Panc1 (cell line): Measurements from ENCODE around the gene SMIM13. TPM values are rescaled to one million over a fixed set of nuclear protein-coding genes. Genes with fewer than 3 reads are reported as not detected.

ENCODE experiments used
- ATAC-seq: fragments of 200-7000 bp; cut with Tn5 transposase; 2 replicates; pipeline ENCODE4 v1.9.1; 2020; ENCODE audit warnings: mild to moderate bottlenecking, moderate library complexity
- BruUV-seq: library from RNA; stranded (reverse); fragments of 400-500 nt; replicated peaks from 2 replicates; lab custom pipeline; 2021; lab: Mats Ljungman, UMichigan
- CTCF ChIA-PET: fragments of 300-600 bp; sonication (Branson Sonifier 250); formaldehyde crosslinking; loops from one replicate; lab custom pipeline; 2022; ENCODE audit warnings: antibody characterized with exemption; lab: Charles Lee
- POLR2A ChIA-PET: fragments of 300-600 bp; sonication (Branson Sonifier 250); formaldehyde crosslinking; loops from one replicate; lab custom pipeline; 2022; ENCODE audit warnings: antibody characterized with exemption; lab: Charles Lee
- DNase-seq: peaks from one replicate; pipeline ENCODE4 v3.0.0-alpha.2; 2010; ENCODE audit warnings: low read depth, low spot score
- H3K27ac ChIP-seq: 2 replicates; pipeline ENCODE4 v1.5.1; 2011; ENCODE audit warnings: mild to moderate bottlenecking, low read length, inconsistent platforms
- H3K27me3 ChIP-seq: fragments of 200-500 bp; sonication (Bioruptor generic); 2 replicates; pipeline ENCODE4 v1.6.0; 2014; ENCODE audit warnings: low read length, inconsistent platforms; ENCODE audit not compliant: control insufficient read depth, insufficient read depth
- H3K36me3 ChIP-seq: fragments of 200-500 bp; sonication (Bioruptor generic); 2 replicates; pipeline ENCODE4 v1.5.1; 2014; ENCODE audit warnings: inconsistent platforms, mild to moderate bottlenecking, low read length, moderate library complexity; ENCODE audit not compliant: control insufficient read depth, insufficient read depth
- H3K4me1 ChIP-seq: 2 replicates; pipeline ENCODE4 v1.5.1; 2011; ENCODE audit warnings: inconsistent platforms, mild to moderate bottlenecking, low read length, moderate library complexity; ENCODE audit not compliant: control insufficient read depth, insufficient read depth
- H3K4me3 ChIP-seq, 2 experiments: 2 replicates each; pipeline ENCODE4 v1.5.1; 2011 to 2012; ENCODE audit warnings: low read depth in 2 of 2, low read length in 2 of 2, mild to moderate bottlenecking in 2 of 2, inconsistent platforms in 1 of 2, moderate library complexity in 1 of 2
- H3K9me3 ChIP-seq: fragments of 200-500 bp; sonication (Bioruptor generic); 2 replicates; pipeline ENCODE4 v1.5.1; 2014; ENCODE audit warnings: low read depth, mild to moderate bottlenecking, inconsistent platforms, low read length, moderate library complexity; ENCODE audit not compliant: control insufficient read depth, insufficient read depth
- POLR2AphosphoS5 ChIP-seq: IDR thresholded peaks from 2 replicates; pipeline ENCODE4 v1.6.1; 2012; ENCODE audit warnings: mild to moderate bottlenecking, low read depth, low read length, moderate library complexity
- REST ChIP-seq, 2 experiments: IDR thresholded peaks; 2 replicates each; pipeline ENCODE4 v1.6.1; 2011 to 2012; ENCODE audit warnings: low read depth in 2 of 2, control low read depth in 1 of 2, low read length in 1 of 2, mild to moderate bottlenecking in 1 of 2, moderate library complexity in 1 of 2; ENCODE audit not compliant: insufficient read depth in 1 of 2
- SIN3A ChIP-seq: IDR thresholded peaks from 2 replicates; pipeline ENCODE4 v1.6.1; 2012; ENCODE audit warnings: low read depth, mild to moderate bottlenecking, low read length, moderate library complexity, borderline replicate concordance; ENCODE audit not compliant: insufficient read depth
- TCF7L2 ChIP-seq: IDR thresholded peaks from 2 replicates; pipeline ENCODE4 v1.6.1; 2011; ENCODE audit warnings: mild to moderate bottlenecking, low read depth, low read length, inconsistent platforms
- in situ Hi-C: cut with HindIII; loops from 2 replicates; pipeline ENCODE4 v1.10.0; 2016; ENCODE audit warnings: low sequenced_read_pairs, low pct_unique_long_range_greater_than_20kb
- intact Hi-C: fragments of 100-400 bp; cut with micrococcal nuclease; formaldehyde crosslinking; loops from one replicate; pipeline ENCODE4 v1.10.0; 2022; ENCODE audit not compliant: unreplicated experiment
- total RNA-seq: library from RNA; stranded (reverse); gene quantifications from one replicate; pipeline ENCODE4 v1.2.1, GENCODE V29; 2021; ENCODE audit not compliant: unreplicated experiment
- TF ChIP-seq, protein P1 (sequence below): fragments of 450-650 bp; IDR thresholded peaks from 2 replicates; pipeline ENCODE4 v1.5.1; 2017; ENCODE audit warnings: mild to moderate bottlenecking

Gene SMIM13
- total RNA-seq, 1 experiment from 2014 or later = 17.6 TPM

GRCh38 chr6:11140056-11140455 lies 46.4 kb downstream of the SMIM13 start:
- BruUV-seq = no TSS peak
- in situ Hi-C loops (no loop called here), intact Hi-C loops (loop anchor here (5.0 kb wide), 1 partner anchor 437 kb away; no protein-coding TSS in a partner anchor)
- H3K27ac ChIP-seq = no peak overlapping the region
- no peak for DNase-seq
- ChIA-PET CTCF (no interaction called here), POLR2A (no interaction called here)
- ATAC-seq = no peak
- TF ChIP-seq SIN3A (no peak), REST (IDR thresholded peaks at IDR 0.05; ENCODE audit: insufficient read depth in 1 of 2, low read depth in 2 of 2, low read length in 1 of 2) (no peak), POLR2AphosphoS5 (no peak), TCF7L2 (no peak)
- TF ChIP-seq, protein P1, sequence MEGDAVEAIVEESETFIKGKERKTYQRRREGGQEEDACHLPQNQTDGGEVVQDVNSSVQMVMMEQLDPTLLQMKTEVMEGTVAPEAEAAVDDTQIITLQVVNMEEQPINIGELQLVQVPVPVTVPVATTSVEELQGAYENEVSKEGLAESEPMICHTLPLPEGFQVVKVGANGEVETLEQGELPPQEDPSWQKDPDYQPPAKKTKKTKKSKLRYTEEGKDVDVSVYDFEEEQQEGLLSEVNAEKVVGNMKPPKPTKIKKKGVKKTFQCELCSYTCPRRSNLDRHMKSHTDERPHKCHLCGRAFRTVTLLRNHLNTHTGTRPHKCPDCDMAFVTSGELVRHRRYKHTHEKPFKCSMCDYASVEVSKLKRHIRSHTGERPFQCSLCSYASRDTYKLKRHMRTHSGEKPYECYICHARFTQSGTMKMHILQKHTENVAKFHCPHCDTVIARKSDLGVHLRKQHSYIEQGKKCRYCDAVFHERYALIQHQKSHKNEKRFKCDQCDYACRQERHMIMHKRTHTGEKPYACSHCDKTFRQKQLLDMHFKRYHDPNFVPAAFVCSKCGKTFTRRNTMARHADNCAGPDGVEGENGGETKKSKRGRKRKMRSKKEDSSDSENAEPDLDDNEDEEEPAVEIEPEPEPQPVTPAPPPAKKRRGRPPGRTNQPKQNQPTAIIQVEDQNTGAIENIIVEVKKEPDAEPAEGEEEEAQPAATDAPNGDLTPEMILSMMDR = no peak
- H3K36me3 ChIP-seq = peaks cover 2% of the 10 kb centered on the region; the same call in 1 of the 2 replicates
- no peak overlapping the region for H3K4me3 ChIP-seq
- no peaks in the 10 kb centered on the region for H3K27me3 ChIP-seq
- H3K9me3 ChIP-seq = no peaks in the 10 kb centered on the region
- H3K4me1 ChIP-seq = peaks cover 3% of the 10 kb centered on the region; the same call in 1 of the 2 replicates

- TF ChIP-seq TCF7L2 = no peak
- TF ChIP-seq, protein P1 = no peak
- TF ChIP-seq REST (IDR thresholded peaks at IDR 0.05; ENCODE audit: insufficient read depth in 1 of 2, low read depth in 2 of 2, low read length in 1 of 2) = no peak
- no peak for TF ChIP-seq POLR2AphosphoS5
- no peak for TF ChIP-seq SIN3A
- ChIA-PET CTCF (no interaction called here), POLR2A (no interaction called here)
- DNase-seq (no peak), ATAC-seq (no peak)
- no TSS peak for BruUV-seq
- Histone ChIP-seq H3K27me3 (no peaks in the 10 kb centered on the region), H3K36me3 (peaks cover 2% of the 10 kb centered on the region; the same call in 1 of the 2 replicates), H3K9me3 (no peaks in the 10 kb centered on the region), H3K4me1 (peaks cover 3% of the 10 kb centered on the region; the same call in 1 of the 2 replicates), H3K4me3 (no peak overlapping the region), H3K27ac (no peak overlapping the region)
- in situ Hi-C loops (no loop called here), intact Hi-C loops (loop anchor here (5.0 kb wide), 1 partner anchor 436 kb away; no protein-coding TSS in a partner anchor)
Observed at GRCh38 chr6:11141295-11141694, 47.7 kb downstream of the SMIM13 start.
